ENCODE measurements around the gene COL26A1.

DNA sequence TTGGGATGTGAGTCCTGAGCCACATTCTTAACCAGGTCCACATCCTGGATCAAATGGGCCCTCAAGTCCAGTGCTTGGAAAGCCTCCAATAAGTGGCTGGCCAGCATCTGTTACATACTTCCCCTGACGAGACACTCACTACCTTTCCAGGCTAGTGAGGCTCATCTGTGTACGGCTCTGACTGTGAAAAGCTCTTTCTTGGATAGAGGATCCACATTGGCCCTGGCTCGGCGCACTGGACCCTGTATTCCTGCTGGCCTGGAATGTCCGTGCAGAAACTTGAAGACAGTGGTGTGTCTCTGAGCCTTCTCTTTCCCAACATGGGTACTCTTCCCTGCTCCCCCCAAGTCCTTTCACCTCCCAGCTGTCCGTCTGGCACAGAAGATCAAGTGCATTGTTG, 230.9 kb downstream of the COL26A1 start:
- TF ChIP-seq, protein P1, sequence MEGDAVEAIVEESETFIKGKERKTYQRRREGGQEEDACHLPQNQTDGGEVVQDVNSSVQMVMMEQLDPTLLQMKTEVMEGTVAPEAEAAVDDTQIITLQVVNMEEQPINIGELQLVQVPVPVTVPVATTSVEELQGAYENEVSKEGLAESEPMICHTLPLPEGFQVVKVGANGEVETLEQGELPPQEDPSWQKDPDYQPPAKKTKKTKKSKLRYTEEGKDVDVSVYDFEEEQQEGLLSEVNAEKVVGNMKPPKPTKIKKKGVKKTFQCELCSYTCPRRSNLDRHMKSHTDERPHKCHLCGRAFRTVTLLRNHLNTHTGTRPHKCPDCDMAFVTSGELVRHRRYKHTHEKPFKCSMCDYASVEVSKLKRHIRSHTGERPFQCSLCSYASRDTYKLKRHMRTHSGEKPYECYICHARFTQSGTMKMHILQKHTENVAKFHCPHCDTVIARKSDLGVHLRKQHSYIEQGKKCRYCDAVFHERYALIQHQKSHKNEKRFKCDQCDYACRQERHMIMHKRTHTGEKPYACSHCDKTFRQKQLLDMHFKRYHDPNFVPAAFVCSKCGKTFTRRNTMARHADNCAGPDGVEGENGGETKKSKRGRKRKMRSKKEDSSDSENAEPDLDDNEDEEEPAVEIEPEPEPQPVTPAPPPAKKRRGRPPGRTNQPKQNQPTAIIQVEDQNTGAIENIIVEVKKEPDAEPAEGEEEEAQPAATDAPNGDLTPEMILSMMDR (conservative IDR thresholded peaks at IDR 0.05; ENCODE audit: low read depth, low read length): no peak
- no peak for TF ChIP-seq EZH2 (IDR thresholded peaks at IDR 0.05; ENCODE audit: borderline replicate concordance, low read depth, low read length, poor library complexity, severe bottlenecking)

Measured in A673 (cell line).